Spinal cord (tissue), 10 donors: ENCODE data around the gene CSGALNACT2. TPM values are rescaled to one million over a fixed set of nuclear protein-coding genes. Genes with fewer than 3 reads are reported as not detected.
A peak's percentile ranks its signal among the peaks of the same experiment; 100 is the strongest.

Experiments
- DNase-seq, 6 donors: peaks; one replicate each; pipeline versions ENCODE4 v3.0.0 to v3.0.0-alpha.2; 2013 to 2015; ENCODE audit warnings: low spot score in 6 of 6, low read depth in 4 of 6
- H3K27ac ChIP-seq: one replicate; pipeline ENCODE4 v1.5.1; 2013; ENCODE audit warnings: low read depth, low read length, control low read depth
- H3K27me3 ChIP-seq: one replicate; pipeline ENCODE4 v1.6.1; 2013; ENCODE audit warnings: low read length; ENCODE audit not compliant: control insufficient read depth, insufficient read depth
- H3K36me3 ChIP-seq: one replicate; pipeline ENCODE4 v1.6.1; 2013; ENCODE audit warnings: low read length; ENCODE audit not compliant: control insufficient read depth, insufficient read depth
- H3K4me1 ChIP-seq: one replicate; pipeline ENCODE4 v1.6.1; 2013; ENCODE audit warnings: low read length; ENCODE audit not compliant: control insufficient read depth, insufficient read depth
- H3K4me3 ChIP-seq: one replicate; pipeline ENCODE4 v1.5.1; 2013; ENCODE audit warnings: low read depth, low read length, control low read depth
- H3K9me3 ChIP-seq: one replicate; pipeline ENCODE4 v1.6.1; 2013; ENCODE audit warnings: low read length; ENCODE audit not compliant: control insufficient read depth, insufficient read depth
- WGBS: methylation state at CpG from one replicate; pipeline ENCODE4 v1.1.5; 2013; ENCODE audit warnings: missing lambda C conversion rate; ENCODE audit not compliant: insufficient coverage; 5-methylcytosine and 5-hydroxymethylcytosine counted together
- polyA plus RNA-seq, 2 donors: library from polyadenylated mRNA; unstranded; fragments of 120-200 nt; gene quantifications; one replicate each; pipeline ENCODE4 v1.2.1, GENCODE V29; 2013; ENCODE audit not compliant: insufficient read length in 2 of 2
- total RNA-seq, 2 donors: library from RNA; depleted of rRNA in 1 of 2; stranded (reverse); fragments of 120-200 nt in 1 of 2; fragments of >200 nt in 1 of 2; gene quantifications; one replicate each; pipeline versions ENCODE4 v1.2.3 to v1.2.4, GENCODE V29; 2013 to 2014
- donor health status: healthy.

The CSGALNACT2 gene
- total and polyA plus RNA-seq, 4 donors, result 14.6 to 28.8 (median 19.3) TPM

- Histone ChIP-seq H3K4me1 (peaks cover 25% of the 10 kb centered on the region), H3K27me3 (no peaks in the 10 kb centered on the region), H3K9me3 (no peaks in the 10 kb centered on the region), H3K27ac (no peak overlapping the region), H3K4me3 (no peak overlapping the region), H3K36me3 (peaks cover 32% of the 10 kb centered on the region)
- WGBS, result 29% methylated on average over 20 of the region's 27 CpGs
- no peak for DNase-seq
These were observed 65.3 kb downstream of the CSGALNACT2 start for GRCh38 chr10:43203448-43204041.

DNA sequence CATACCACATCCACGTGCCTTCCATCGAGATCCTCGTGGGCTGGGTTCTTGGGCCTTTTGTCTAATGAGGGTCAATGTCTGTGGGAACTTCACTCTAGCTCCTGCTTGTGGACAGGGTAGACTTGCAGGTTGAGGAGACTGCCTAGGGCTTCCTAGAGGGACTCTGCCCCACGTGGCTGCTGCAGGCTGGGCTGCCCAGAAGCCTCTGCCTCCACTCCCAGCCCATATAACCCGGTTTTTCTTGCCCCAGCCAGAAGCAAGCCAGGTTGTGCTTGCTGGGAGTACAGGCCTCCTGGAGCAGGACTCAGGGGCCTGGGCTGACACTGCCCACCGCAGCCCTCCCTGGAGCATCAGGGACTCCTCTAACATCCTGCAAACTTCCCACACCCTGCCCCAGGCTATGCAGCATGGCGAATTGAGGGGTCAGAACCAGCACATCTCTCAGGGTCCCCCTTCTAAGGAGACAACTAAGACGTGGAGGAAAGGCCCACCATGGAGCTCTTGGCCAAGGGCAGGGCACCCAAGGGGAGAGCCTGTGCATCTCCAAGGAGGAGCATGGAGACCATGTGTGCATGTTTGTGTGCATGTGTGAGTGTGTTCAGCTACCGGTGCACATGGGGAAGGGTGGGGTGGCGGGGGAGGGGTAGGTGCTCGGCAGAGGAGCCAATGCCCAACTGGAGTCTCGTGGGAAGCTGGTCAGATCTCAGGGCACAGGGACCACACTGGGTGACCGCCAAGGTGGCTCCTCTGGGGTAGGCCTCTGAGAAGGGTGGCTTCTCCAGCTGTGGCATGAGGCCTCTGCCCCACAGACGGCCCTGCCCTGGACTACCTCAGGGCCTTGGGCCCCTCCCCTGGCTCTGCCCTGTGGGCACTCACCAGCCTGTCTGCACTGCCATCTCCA is 66.0 kb downstream of the CSGALNACT2 start:
- H3K27ac ChIP-seq, result no peak overlapping the region
- 85% methylated on average over 11 of the region's 14 CpGs for WGBS
- no peak for DNase-seq
- H3K9me3 ChIP-seq, result no peaks in the 10 kb centered on the region
- no peaks in the 10 kb centered on the region for H3K27me3 ChIP-seq
- H3K36me3 ChIP-seq, result peaks cover 27% of the 10 kb centered on the region
- H3K4me1 ChIP-seq, result peaks cover 25% of the 10 kb centered on the region
- H3K4me3 ChIP-seq, result no peak overlapping the region

DNA sequence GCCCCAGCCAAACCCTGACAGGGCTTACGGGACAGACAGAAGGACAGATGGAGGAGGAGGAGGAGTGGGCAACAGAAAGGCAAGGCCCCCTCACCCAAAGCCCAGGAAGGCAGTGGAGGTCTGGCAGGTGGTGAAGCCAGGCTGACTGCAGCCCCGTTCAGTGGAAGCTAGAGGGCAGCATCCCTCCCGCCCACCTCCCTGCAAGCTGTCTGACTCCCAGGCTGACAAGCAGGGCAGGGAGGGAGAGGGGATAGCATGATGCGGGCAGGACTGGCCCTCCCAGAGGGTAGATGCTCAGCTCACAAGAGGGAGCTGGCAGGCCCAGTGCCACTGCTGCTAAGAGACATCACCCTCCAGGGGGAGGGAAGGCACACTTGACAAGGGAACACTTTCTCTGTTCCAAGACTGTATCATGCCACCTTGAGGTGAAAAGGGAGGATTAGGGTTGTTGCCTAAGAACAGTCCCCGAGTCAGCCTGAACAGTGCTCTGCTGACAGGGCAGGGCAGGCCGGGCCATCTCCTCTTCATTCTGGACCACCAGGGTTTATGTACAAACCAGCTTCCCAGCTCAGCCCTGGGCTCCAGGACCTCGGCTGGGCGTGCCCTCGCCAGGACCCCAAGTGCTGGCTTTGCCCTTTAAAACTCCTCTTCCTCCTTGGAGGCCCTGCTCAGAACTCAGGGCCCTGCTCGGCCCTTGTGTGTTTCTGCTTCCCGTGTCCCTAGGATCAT is 66.9 kb downstream of the CSGALNACT2 start:
- H3K4me3 ChIP-seq, result no peak overlapping the region
- WGBS, result 66% methylated on average over 6 of the region's 11 CpGs
- H3K27me3 ChIP-seq, result no peaks in the 10 kb centered on the region
- no peak overlapping the region for H3K27ac ChIP-seq
- peak in 2 of 6 donors; percentile 51 to 52 for DNase-seq
- peaks cover 22% of the 10 kb centered on the region for H3K4me1 ChIP-seq
- peaks cover 19% of the 10 kb centered on the region for H3K36me3 ChIP-seq
- H3K9me3 ChIP-seq, result no peaks in the 10 kb centered on the region

GRCh38 chr10:43205681-43206390 is 67.6 kb downstream of the CSGALNACT2 start:
- Histone ChIP-seq H3K27ac (no peak overlapping the region), H3K4me3 (no peak overlapping the region), H3K36me3 (peaks cover 13% of the 10 kb centered on the region), H3K27me3 (no peaks in the 10 kb centered on the region), H3K9me3 (no peaks in the 10 kb centered on the region), H3K4me1 (peaks cover 21% of the 10 kb centered on the region)
- 90% methylated on average over 17 of the region's 20 CpGs for WGBS
- no peak for DNase-seq

DNA sequence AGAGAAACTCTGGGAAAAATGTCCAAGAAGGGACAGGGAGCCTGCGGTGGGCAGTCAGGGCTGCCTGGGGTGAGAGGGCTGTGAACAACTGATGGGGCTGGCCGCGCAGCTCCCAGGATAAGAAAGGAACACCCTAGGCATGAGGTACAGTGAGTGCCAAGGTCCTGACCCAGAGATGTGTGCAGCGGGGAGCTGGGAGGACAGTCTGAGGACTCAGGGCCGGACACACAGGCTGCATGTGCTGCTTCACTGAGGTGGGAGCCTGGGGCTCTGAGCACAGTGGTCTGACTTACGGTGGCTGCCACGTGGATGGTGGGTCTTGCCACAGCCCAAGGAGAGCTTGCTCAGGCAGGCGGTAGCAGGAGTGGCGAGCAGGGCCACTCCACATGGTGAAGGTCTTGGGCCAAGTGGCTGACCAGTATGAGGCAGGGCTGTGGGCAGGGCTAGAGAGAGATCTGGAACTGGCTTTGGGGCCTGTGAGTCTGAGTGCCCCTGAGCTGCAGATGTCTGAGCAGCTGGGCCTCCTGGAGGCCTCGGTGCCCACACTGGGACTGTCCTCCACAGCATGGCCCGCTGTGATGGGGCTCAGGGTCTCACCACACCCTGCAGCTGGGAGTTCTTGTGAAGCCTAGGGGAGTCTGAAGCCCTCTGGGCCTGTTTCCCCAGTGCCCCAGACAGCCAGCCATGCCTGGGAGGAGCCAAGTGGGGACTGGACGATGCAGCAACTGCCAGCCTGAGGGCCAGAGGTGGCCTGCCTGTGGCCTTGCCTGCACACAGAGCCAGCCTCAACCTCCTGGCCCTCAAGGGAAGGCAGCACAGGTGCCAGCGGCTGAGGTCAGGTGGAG is 68.4 kb downstream of the CSGALNACT2 start:
- 87% methylated on average over 13 of the region's 13 CpGs for WGBS
- DNase-seq, result no peak

DNA sequence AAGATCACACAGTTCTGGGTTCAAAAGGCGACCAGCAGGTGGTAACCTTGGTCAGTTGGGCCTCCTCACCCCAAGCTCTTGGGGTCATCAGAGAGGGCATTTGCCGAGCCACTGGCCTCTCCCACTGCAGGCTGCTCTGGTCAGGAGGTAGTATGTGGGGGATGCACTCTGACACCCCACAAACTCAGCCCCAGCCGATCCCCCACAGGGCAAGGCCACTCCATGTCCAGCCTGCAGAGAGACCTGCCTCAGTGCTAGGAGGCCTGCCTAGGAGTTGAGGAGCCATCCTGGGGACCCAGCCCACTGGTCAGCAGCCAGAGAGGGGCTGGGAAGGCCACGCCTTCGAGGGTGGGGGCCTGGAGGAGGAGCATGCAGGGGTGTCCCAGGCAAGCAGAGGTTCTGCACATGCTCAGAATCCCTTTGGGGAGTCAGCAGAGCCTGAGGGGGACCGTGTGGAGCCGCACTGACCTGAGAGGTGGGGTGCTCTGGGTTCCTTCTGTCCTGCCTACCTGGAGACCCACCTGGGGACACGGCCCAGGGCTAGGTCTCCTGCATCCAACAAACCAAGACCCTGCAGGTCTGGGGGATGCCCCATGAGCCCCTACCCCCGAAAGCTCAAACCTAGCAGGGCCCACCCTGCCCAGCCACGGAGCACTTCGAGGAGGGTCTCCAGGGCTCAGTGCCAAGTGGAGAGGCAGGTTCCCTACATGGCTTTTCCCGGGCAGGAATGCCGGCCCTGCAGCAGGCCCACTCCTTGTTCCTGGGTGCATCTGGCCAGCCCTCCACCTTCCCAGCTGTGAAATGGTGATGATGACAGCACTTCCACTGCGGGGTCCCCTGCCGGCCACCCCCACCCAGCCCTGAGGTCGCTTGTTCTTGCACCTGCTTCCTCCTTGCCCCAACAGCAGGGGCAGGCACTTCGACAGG is 70.2 kb downstream of the CSGALNACT2 start:
- H3K36me3 ChIP-seq, result peaks cover 8% of the 10 kb centered on the region
- H3K27ac ChIP-seq, result no peak overlapping the region
- no peaks in the 10 kb centered on the region for H3K9me3 ChIP-seq
- H3K4me3 ChIP-seq, result no peak overlapping the region
- no peaks in the 10 kb centered on the region for H3K27me3 ChIP-seq
- no peak for DNase-seq
- 79% methylated on average over 15 of the region's 17 CpGs for WGBS
- H3K4me1 ChIP-seq, result peaks cover 15% of the 10 kb centered on the region

More for the DNA sequence above, 68.4 kb downstream of the CSGALNACT2 start:
- Histone ChIP-seq H3K36me3 (peaks cover 9% of the 10 kb centered on the region), H3K27me3 (no peaks in the 10 kb centered on the region), H3K9me3 (no peaks in the 10 kb centered on the region), H3K27ac (no peak overlapping the region), H3K4me3 (no peak overlapping the region), H3K4me1 (peaks cover 22% of the 10 kb centered on the region)

DNA sequence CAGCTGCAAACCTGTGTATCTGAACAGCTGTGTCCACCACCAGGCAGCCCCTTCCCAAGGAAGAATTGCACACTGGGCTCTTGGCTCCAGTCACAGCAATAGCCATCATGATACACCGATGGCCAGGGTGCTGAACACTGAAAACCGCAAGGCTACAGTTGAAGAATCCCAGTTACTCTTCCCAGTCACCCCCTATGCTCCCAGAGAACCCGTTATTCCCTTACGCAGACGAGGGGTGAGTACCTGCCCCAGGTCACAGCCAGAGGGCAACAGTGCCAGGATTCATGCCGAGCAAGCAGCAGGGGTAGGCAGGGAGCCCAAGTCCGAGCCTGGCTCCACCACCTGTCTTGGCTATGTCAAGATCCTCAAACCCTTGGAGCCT is 70.8 kb downstream of the CSGALNACT2 start:
- no peaks in the 10 kb centered on the region for H3K27me3 ChIP-seq
- no peak for DNase-seq
- 85% methylated on average over 6 of the region's 7 CpGs for WGBS

DNA sequence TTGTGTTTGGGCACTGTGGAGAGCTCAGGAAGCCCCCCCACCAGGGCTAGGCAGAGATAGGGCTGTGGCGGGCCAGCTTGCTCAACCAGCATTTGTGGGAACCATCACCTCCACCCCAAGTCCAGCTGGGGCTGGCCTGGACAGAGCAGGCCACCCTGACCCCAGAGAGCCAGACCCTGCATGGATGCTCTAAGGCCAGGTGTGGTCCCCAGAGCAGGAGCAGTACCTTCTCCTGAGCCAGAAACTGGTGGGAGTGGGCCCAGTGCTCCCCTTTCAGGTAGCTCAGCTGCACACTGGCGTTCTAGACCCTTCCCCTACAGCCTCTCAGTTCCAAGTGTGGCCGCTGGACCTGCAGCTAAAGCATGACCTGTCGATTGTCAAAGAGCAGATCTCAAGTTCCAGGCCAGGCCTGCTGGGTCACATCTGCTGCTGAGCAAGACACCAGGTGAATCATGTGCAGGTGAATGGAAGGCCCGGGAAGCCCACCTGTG is 71.5 kb downstream of the CSGALNACT2 start:
- Histone ChIP-seq H3K27ac (no peak overlapping the region), H3K27me3 (no peaks in the 10 kb centered on the region), H3K4me3 (no peak overlapping the region), H3K9me3 (no peaks in the 10 kb centered on the region), H3K4me1 (peaks cover 20% of the 10 kb centered on the region), H3K36me3 (peaks cover 6% of the 10 kb centered on the region)
- 85% methylated on average over 5 of the region's 5 CpGs for WGBS
- DNase-seq, result no peak

More for the DNA sequence above, 70.8 kb downstream of the CSGALNACT2 start:
- Histone ChIP-seq H3K4me3 (no peak overlapping the region), H3K27ac (no peak overlapping the region), H3K36me3 (peaks cover 6% of the 10 kb centered on the region), H3K4me1 (peaks cover 15% of the 10 kb centered on the region), H3K9me3 (no peaks in the 10 kb centered on the region)
